Endothelial cell (in vitro differentiated cells): Measurements from ENCODE around the gene SHKBP1. TPM values are rescaled to one million over a fixed set of nuclear protein-coding genes. Genes with fewer than 3 reads are reported as not detected.

Experiments used
- DNase-seq: peaks from one replicate; pipeline ENCODE4 v3.0.0; 2021; ENCODE audit warnings: low spot score
- H3K27ac Mint-ChIP-seq: one replicate; pipeline ENCODE4 v1.8.0; 2021; ENCODE audit warnings: mixed read lengths, inconsistent platforms; ENCODE audit not compliant: unreplicated experiment
- H3K27me3 Mint-ChIP-seq: one replicate; pipeline ENCODE4 v1.8.0; 2021; ENCODE audit warnings: mild to moderate bottlenecking, moderate library complexity, mixed read lengths, inconsistent platforms; ENCODE audit not compliant: unreplicated experiment
- H3K36me3 Mint-ChIP-seq: one replicate; pipeline ENCODE4 v1.8.0; 2021; ENCODE audit warnings: mild to moderate bottlenecking, low read depth, mixed read lengths, inconsistent platforms; ENCODE audit not compliant: unreplicated experiment
- H3K4me1 Mint-ChIP-seq: one replicate; pipeline ENCODE4 v1.8.0; 2021; ENCODE audit warnings: mild to moderate bottlenecking, mixed read lengths, inconsistent platforms; ENCODE audit not compliant: unreplicated experiment
- H3K4me3 Mint-ChIP-seq: one replicate; pipeline ENCODE4 v1.8.0; 2021; ENCODE audit warnings: mild to moderate bottlenecking, mixed read lengths, inconsistent platforms; ENCODE audit not compliant: unreplicated experiment
- H3K9me3 Mint-ChIP-seq: one replicate; pipeline ENCODE4 v1.8.0; 2021; ENCODE audit warnings: mixed read lengths, inconsistent platforms; ENCODE audit not compliant: unreplicated experiment
- total RNA-seq: library from RNA; stranded (reverse); fragmentation: NEBNext Ultra II Directional; extraction: Animal tissue kit (Norgen Biotek cat#: 25700); gene quantifications from one replicate; pipeline ENCODE4 v1.2.1, GENCODE V29; 2021; ENCODE audit not compliant: unreplicated experiment
- TF ChIP-seq, protein P1 (sequence below): fragments of 200-600 bp; sonication (generic); IDR thresholded peaks from one replicate; pipeline ENCODE4 v1.5.0; 2021; ENCODE audit warnings: antibody characterized with exemption; ENCODE audit not compliant: unreplicated experiment

SHKBP1 gene
- total RNA-seq, 1 donor from 2014 or later, result 84.6 TPM

DNA sequence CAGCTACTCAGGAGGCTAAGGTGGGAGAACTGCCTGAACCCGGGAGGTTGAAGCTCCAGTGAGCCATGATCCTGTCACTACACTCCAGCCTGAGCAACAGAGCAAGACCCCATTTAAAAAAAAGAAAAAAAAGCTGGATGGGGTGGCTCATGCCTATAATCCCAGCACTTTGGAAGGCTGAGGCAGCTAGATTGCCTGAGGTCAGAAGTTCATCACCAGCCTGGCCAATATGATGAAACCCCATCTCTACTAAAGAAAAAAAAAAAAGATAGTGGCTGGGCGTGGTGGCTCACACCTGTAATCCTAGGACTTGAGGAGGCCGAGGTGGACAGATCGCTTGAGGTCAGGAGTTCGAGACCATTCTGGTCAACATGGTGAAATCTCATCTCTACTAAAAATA lies 39.5 kb downstream of the SHKBP1 start:
- peaks cover 25% of the 10 kb centered on the region for H3K36me3 Mint-ChIP-seq
- no peak overlapping the region for H3K4me3 Mint-ChIP-seq
- TF ChIP-seq, protein P1, sequence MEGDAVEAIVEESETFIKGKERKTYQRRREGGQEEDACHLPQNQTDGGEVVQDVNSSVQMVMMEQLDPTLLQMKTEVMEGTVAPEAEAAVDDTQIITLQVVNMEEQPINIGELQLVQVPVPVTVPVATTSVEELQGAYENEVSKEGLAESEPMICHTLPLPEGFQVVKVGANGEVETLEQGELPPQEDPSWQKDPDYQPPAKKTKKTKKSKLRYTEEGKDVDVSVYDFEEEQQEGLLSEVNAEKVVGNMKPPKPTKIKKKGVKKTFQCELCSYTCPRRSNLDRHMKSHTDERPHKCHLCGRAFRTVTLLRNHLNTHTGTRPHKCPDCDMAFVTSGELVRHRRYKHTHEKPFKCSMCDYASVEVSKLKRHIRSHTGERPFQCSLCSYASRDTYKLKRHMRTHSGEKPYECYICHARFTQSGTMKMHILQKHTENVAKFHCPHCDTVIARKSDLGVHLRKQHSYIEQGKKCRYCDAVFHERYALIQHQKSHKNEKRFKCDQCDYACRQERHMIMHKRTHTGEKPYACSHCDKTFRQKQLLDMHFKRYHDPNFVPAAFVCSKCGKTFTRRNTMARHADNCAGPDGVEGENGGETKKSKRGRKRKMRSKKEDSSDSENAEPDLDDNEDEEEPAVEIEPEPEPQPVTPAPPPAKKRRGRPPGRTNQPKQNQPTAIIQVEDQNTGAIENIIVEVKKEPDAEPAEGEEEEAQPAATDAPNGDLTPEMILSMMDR, result no peak
- no peak overlapping the region for H3K27ac Mint-ChIP-seq
- H3K4me1 Mint-ChIP-seq, result peaks cover 3% of the 10 kb centered on the region
- no peak for DNase-seq
- peaks cover 9% of the 10 kb centered on the region for H3K27me3 Mint-ChIP-seq
- H3K9me3 Mint-ChIP-seq, result no peaks in the 10 kb centered on the region

- DNase-seq, result no peak
- H3K27ac Mint-ChIP-seq, result no peak overlapping the region
- peaks cover 13% of the 10 kb centered on the region for H3K27me3 Mint-ChIP-seq
Measured at GRCh38 chr19:40616941-40617340, 40.3 kb downstream of the SHKBP1 start.

GRCh38 chr19:40617961-40618360 lies 41.3 kb downstream of the SHKBP1 start:
- H3K4me3 Mint-ChIP-seq, result no peak overlapping the region
- H3K9me3 Mint-ChIP-seq, result no peaks in the 10 kb centered on the region
- H3K36me3 Mint-ChIP-seq, result peaks cover 30% of the 10 kb centered on the region
- peaks cover 3% of the 10 kb centered on the region for H3K4me1 Mint-ChIP-seq
- DNase-seq, result no peak
- TF ChIP-seq, protein P1, result no peak
- peak overlapping the region; percentile 48 for H3K27ac Mint-ChIP-seq
- peaks cover 5% of the 10 kb centered on the region for H3K27me3 Mint-ChIP-seq

More at GRCh38 chr19:40616941-40617340, 40.3 kb downstream of the SHKBP1 start:
- H3K9me3 Mint-ChIP-seq, result no peaks in the 10 kb centered on the region
- H3K36me3 Mint-ChIP-seq, result peaks cover 30% of the 10 kb centered on the region
- TF ChIP-seq, protein P1, result no peak
- no peak overlapping the region for H3K4me3 Mint-ChIP-seq
- peaks cover 3% of the 10 kb centered on the region for H3K4me1 Mint-ChIP-seq

- TF ChIP-seq, protein P1, result no peak
- peak overlapping the region; percentile 39 for H3K4me3 Mint-ChIP-seq
- H3K4me1 Mint-ChIP-seq, result peaks cover 6% of the 10 kb centered on the region
- no peak overlapping the region for H3K27ac Mint-ChIP-seq
- no peaks in the 10 kb centered on the region for H3K9me3 Mint-ChIP-seq
- H3K36me3 Mint-ChIP-seq, result peaks cover 35% of the 10 kb centered on the region
- peaks cover 7% of the 10 kb centered on the region for H3K27me3 Mint-ChIP-seq
- DNase-seq, result no peak
Measured at GRCh38 chr19:40619333-40620160, 42.9 kb downstream of the SHKBP1 start.

DNA sequence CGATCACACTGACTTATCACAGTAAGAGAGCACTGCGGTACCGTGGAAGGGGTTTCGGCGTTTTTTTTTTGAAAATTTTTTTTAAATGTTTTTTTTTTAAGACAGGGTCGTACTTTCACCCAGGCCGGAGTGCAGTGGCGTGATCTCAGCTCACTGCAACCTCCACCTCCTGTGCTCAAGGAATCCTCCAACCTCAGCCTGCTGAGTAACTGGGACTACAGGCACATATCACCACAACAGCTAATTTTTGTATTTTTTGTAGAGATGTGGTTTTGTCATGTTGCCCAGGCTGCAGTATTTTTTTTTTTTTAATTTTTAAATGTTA lies 43.5 kb downstream of the SHKBP1 start:
- Mint-ChIP-seq H3K36me3 (peaks cover 34% of the 10 kb centered on the region), H3K27me3 (peaks cover 7% of the 10 kb centered on the region), H3K4me1 (peaks cover 3% of the 10 kb centered on the region), H3K27ac (no peak overlapping the region), H3K9me3 (no peaks in the 10 kb centered on the region), H3K4me3 (no peak overlapping the region)
- TF ChIP-seq, protein P1, result no peak
- DNase-seq, result no peak
